HK-2 (cell line): ENCODE measurements around the gene LACTBL1.
"Not testable (repeated sequence)": the region's sequence is repeated elsewhere in the genome, so short reads cannot be mapped to it uniquely, and the experiment has no call there.

Source experiments
- DNase-seq: peaks from one replicate; pipeline ENCODE4 v3.0.0-alpha.2; 2018; ENCODE audit not compliant: unreplicated experiment

LACTBL1 gene

DNA sequence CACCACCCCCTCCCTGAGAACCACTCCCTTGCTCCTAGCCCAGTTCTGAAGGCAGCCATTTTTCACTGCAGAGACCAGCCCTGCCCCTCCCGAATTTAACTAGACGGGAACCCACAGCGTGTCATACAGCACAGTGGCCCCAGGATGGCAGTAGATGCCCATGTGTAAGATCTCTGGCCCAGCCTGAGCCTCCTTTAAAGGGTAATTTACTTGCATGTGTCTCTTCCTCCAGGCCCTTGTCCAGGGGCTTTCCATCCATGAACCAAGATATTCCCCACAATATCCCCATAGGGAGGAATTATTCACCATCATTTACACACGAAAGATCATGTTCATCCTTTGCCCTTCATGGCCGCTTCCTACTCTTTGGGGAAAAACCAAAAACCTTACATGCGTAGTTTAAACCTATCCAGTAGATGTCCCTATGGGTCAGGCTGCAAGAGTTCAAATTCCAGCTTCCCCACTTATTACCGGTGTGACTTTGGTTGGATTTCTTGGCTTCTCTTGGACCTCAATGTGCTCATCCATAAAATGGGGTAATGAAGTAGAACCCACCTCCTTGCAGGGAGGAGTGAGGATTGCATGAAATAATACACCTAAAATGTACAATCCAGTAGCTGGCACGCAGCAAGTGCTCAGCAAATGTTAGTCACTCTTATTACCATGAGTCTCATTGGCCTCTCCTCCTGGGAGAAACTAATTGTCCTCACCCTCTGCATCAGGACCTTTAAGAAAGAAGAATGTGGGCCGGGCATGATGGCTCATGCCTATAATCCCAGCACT, 4.0 kb upstream of the LACTBL1 start:
- peak; percentile 81 for DNase-seq

DNA sequence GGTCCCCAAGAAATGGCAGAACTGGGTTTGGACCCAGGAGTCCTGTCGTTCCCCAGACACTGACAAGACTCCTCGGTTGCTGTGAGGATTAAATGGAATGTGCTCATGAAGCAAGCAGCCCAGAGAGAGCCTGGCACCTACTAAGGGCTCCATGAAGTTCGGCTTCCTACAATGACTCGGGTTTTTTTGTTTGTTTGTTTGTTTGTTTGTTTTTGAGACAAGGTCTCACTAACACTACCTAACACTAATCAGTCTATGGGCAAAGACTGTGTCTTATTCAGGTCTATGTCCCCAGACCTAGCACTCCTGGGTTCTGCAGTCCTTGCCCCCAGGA, 3.4 kb upstream of the LACTBL1 start:
- no peak for DNase-seq

DNA sequence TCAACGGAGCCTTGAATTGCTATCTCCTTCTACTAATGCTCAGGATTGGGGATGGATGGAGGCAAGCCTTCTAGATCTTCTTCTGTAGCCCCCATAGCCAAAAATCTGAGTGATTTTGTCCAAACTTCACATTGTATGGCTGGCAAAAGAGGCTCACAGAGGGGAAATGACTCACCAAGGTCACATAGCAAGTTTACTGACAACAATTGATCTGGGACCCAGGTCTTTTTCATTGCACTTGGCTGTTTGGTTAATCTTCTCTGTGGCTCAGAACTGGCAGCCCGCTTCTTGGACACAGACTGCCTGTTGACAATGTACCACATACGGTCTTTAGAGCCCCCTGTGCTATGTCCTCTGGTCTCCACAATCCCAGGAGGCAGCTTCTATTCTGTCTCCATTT, 3.0 kb upstream of the LACTBL1 start:
- DNase-seq: no peak

DNA sequence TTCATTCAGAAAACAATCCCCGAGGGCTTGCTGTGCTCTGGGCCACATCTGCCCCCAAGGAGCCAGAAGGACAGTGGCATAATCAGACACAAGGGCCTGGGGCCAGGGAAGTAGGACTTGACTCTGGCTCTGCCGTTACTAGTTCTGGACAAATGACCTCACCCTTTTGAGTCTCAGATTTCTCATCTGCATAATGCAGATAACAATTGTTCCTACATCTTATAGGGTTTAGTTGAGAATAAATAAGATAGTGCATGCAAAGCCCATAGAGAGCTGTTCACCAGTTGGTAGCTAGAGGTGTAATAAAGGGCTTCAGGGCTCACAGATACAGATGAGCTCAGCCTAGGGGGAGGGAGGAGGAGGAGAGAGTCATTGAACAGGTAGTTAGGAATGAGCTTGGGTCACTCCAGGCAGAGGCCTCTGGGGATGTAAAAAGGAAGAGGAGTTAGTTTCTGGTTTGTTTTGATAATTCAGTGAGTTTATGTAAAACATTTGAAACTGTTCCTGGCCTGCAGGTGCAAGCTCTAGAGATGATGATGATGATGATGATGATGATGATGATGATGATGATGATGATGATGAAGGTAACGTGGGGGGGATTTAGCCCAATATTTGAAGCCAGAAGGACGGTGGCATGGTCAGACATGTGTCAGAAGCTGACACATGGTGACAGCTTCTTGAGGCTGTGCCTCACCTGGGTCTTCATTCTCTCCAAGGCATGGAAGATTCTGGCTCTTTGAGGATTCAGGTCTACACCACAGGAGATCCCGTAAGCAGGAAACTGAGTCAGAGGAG, 858 bp downstream of the LACTBL1 start:
- no peak for DNase-seq

DNA sequence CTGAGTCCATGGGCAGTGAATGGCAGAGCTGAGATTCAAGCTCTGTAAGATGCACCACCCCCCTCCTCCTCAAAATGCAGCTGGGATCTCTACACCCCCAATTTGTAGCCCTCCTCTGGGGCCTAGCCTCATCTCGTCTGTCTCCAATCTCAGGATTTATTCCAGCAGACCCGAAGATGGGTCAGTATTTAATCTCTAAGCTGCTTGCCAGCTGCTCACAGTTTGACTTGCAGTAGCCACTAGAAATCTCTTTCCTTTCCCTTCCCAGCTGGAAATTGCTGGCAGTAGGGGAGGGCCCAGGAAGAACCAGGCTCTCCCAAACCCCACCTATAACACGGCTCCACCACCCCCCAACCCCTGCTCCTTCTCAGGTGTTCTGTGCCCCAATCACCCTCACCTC, 1.5 kb downstream of the LACTBL1 start:
- DNase-seq: no peak

DNA sequence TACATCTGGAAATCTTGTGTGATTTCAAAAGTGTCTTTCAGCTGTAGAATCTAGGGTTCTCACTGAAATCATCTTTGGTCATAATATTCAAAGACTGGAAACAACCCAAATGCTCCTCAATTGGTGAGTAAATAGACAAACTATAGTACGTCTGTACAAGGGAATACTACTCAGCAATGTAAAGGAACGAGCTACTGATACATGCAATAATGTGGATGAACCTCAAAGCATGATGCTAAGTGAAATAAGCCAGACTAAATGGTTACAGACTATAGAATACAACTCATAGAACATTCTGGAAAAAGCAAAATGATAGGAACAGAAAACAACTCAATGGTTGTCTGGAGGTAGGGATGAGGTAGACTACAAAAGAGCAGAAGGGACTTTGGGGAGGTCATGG, 2.6 kb downstream of the LACTBL1 start:
- no peak for DNase-seq

DNA sequence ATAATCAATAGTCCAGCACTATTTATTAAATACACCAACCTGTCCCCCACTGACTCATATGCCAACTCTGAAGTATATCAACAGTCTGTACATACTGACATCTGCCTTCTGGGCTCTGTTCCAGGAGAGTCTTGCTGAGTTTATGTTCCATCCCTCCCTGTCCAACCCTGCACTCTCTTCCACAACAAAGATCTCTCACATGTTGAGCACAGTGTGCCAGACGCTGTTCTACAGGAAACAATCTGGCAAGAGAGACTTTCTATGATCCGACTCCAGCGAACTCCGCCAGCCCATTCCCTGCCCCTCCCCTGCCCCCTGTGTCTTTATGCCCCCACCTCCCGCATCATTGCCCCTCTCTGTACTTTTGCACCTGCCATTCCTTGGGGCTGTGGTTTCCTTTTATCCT, 3.4 kb downstream of the LACTBL1 start:
- DNase-seq: no peak

DNA sequence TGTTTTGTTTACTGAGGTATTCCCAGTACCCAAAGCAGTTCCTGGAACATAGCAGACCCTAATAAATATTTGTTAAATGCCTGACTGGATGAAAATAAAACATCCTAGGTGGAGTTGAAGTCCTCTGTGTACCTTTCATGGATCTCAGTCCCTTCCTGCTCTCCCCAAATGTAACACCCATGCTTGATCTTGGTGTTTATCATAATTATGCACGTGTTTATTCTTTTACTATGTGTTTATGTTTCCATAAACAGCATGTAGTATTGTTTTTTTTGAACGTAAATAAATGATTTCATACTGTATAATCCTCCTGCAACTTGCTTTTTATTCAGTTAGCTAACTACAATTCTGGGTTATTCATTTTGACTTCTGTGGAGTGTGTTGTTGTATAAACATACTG, 4.8 kb downstream of the LACTBL1 start:
- no peak for DNase-seq

DNA sequence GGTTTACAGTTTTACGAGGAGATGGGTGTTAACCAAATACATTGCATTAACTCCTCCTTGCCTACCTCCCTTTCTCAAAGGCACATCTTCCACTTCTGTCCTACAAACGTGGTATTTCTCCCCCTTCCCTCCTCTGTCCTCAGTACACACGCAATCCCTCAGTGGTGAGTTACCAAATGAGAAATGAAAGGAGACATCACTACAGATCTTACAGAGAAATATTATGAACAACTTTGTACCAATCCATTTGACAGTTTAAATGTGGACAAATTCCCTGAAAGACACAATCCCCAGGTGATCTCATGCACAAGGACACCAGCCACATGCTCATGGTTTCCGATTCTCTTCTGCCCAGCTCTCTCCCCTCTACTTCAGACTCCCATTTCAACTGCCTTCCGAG, 6.4 kb downstream of the LACTBL1 start:
- DNase-seq: no peak

DNA sequence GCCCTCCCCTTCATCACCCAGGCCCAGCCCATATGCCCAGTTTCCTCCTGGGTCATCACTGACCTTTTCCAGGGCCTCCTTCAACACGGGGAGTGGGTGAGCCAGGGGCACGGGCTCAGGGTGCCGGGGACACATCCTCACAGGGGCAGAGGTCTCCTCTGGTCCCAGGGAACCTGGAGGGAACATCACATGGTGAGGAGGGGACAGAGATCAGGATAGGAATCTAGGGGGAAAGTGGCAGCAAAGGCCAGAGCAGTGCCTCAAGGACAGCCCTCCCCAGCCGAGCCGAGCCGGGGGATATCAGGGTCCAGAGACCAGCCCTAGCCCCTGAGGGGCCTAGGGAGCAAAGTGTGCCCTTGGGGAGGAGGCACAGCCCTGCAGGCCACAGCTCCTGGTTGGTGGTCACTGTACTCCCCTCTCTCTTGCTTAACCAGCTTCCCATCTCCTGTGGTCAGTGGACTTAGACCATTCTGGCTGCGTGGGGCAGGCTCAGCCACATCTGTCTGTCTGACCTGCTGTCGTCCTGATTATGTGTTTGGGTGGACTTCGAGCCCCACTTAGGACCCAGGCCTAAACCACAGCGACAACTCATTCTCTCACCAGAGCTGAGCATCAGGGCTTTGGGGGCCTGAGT, 9.5 kb downstream of the LACTBL1 start:
- DNase-seq: no peak

DNA sequence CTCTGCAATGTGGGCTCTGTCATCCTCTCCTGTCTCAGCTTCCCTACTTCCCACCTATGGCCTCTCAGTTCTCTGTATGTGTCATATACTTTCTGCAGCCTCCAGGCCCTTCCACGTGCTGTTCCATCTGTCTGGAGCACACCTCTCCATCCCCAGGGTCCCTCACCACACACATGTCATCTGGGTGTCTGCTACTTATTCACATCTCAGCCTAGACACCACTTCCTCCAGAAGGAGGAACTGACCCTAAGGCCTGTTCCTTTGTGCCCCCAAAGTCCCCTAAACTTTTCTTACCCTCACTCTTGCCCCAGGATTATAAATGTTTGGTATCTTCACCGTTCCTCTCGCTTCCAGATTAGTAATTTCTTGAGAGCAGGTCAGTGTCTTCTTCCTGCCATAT, 10.1 kb downstream of the LACTBL1 start:
- no peak for DNase-seq

DNA sequence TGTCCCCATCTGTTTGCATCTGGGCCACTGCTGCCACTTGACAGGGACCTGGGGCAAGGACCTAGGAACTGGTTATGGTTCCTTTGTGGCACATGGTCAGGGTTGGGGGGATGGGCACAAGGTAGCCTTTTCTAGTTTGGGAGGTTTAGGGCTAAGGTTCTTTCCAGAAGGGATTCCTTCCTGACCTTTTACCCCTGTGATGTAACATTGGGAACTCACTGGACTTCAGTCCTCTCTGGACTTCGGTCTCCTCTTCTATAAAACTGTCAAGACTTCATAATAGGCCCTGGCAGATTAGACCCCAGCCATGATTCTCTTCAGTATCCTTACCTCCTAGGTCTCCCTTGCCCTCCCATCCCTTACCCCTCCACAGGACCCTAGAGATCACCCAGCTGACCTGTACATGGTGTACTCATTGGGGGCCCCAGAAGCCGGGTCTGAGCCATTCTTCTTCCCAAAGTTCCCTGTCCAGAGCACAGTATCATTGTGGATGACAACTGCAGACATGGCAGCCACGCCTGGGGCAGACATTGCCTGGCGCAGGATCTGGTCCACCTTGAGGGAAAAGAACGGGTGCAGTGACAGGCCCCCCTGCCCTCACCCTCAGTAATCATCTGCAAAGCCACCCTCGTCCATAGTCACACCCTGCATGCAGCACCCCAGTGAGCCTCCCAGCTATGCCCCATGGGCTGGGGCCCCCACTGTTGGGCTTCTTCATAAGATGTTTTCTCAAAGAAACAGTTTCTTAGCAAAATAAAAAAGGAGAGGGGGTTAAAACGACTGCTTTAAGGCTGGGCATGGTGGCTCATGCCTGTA, 12.9 kb downstream of the LACTBL1 start:
- no peak for DNase-seq

DNA sequence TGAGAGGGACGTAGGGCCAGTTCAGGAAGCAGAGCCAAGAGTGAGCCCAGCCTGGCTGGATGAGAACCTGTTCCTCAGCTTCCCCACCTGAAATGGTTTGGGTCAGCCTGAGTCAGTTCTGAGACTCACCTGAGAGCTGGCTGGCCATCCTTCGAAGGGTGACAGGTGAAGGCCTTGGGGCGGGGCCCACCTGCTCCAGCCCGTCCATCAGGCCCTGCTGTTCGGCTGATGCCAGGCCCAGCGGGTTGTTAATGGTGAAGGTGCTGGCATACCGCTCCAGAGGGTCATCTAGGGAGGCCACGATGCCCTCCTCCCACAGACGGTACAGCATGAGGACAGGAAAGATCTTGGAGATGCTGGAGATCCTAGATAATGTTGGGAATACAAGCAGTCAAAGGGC, 14.1 kb downstream of the LACTBL1 start:
- DNase-seq: no peak

DNA sequence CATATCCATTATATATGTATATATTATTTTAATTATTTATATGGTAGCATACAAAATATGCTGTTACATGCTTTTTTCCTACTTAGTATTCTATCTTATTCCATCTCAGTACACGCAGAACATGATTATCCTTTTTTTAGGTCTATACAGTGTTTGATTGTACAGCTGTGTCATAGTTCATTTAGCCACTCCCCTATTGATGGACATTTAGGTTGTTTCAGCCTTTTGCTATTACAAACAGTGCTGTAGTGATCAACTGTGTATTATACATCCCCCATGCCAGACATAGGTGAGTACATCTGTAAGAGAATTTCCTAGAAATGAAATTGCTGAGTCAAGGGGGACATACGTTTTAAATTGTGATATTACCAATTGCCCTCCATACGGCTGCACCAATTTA, 15.6 kb downstream of the LACTBL1 start:
- no peak for DNase-seq

DNA sequence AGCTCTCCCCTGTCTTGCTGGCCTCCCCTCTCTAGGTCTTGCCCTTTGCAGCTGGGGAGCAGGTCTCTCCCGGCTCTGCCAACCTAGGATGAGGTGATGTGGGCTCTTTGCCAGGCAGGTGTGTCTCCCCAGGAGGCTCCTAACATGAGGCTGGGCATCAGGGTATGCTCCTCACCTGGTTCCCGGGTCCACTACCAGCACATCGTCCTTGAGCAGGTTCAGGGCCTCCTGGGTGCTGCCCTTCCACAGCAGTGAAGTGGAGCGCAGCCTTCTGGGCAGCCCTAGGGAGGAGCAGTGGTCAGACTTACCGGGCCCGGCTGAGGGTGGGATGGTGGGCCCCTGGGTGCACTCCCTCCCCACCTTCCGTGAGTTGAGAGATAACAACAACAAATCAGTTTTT, 17.5 kb downstream of the LACTBL1 start:
- DNase-seq: no peak

DNA sequence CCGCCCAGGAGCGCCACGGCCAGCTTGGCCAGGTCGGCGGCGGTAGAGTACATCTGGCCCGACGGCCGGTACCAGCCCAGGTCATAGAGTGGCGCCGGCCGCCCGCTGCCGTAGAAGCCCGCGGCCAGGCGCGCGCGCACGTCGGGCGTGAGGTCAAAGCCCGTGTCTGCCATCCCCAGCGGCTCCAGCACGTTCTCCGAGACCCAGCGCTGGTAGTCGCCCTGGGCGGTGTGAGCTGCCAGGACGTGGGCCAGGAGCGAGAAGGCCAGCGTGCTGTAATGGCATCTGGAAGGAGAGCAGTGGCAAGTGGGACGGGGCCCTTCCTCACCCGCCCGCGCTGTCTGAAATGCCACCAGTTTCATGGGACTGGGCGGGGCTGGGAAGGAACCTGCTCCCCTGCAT, 18.9 kb downstream of the LACTBL1 start:
- no peak for DNase-seq

DNA sequence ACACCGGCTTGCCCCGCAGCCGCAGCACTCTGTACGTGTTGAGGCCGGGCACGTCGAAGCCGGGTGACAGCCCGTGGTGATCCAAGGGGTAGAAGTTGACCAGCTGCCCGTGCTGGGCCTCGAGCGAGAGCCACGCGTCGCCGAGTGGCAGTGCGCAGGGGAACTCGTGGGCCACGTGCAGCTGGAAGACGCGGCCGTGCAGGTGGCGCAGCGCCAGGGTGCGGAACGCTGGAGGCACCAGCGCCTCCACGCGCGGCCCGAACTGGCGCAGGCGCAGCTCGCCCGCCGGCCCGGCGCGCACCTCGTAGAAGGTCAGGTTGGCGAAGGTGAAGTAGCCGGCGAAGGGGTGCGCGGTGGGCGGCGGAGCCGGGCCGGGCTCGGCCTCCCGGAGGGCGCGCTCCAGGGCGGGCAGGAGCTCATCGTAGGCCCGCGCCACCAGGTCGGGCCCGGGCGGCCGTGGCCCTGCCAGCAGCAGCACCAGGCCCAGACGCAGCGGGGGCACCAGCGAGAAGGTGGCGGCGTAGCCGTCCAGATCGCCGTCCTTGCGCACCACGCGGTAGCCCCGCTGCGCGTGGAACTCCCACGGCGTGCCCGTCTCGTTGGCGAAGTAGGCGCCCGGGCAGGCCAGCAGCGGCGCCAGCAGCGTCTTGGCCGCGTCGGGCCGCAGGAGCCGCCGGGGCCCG, 19.5 kb downstream of the LACTBL1 start:
- DNase-seq: no peak

DNA sequence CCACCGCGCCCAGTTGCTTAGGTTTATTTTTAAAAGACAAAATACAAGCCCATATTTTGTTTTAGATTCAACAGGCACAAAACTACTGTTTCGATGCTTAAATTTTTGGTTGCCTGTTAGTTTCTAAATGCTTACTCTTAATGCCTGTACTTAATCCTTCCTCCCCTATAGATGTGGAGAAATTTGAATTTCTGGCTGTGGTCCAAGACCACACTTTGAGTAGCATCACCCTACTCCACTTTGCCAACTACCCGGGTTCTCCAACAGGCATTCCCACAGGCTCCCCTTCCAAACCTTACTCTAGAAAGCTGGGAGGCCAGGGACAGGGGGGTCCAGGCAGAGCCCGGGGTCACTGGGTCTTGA, 20.0 kb downstream of the LACTBL1 start:
- no peak for DNase-seq

DNA sequence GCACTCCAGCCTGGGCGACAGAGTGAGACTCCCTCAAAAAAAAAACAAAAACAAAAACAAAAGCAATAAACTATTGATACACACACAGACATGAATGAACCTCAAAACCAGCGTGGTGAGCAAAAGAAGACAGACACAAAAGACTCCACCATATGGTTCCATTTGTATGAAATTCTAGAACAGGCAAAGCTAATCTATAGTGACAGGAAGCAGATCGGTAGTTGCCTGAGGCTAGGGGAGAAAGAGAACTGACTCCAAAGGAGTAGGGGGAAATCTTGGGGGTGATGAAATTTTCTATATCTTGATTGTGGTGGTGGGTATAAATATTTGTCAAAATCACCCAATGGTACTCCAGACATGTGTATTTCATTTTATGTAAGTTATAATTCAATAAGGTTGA, 20.9 kb downstream of the LACTBL1 start:
- DNase-seq: no peak

DNA sequence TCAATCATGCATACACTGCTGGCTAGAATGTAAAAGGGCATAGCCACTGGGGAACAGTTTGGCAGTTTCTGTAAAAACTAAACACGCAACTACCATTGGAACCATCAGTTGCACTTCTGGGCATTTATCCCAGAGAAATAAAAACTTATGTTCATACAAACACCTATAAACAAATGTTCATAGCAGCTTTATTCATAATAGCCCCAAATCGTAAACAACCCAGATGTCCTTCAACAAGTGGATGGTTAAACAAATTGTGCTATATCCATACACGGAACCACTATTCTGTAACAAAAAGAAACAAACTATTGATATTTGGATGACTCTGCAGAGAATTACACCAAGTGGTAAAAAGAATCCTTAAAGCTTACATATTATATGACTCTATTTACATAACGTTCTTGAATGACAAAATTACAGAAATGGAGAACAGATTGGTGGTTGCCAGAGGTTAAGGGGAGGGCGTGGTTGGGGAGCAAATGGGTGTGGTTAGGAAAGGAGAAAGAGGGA, 22.8 kb downstream of the LACTBL1 start:
- no peak for DNase-seq

DNA sequence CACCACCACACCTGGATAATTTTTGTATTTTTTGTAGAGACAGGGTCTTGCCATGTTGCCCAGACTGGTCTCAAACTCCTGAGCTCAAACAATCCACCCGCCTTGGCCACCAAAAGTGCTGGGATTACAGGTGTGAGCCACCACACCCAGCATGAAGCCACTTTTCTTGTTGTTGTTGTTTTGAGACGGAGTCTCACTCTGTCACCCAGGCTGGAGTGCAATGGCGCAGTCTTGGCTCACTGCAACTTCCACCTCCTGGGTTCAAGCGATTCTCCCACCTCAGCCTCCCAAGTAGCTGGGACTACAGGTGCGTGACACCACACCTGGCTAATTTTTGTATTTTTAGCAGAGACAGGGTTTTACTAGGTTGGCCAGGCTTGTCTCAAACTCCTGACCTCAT, 27.5 kb downstream of the LACTBL1 start:
- not testable (repeated sequence) for DNase-seq
